MM.1S (cell line): Measurements from ENCODE around the gene MRPL16.
"Not testable (repeated sequence)": the region's sequence is repeated elsewhere in the genome, so short reads cannot be mapped to it uniquely, and the experiment has no call there.

Source experiments
- DNase-seq: peaks from one replicate; pipeline ENCODE4 v3.0.0-alpha.2; 2015
- H2AFZ ChIP-seq: fragments of 300-600 bp; sonication (generic); 2 replicates; pipeline ENCODE4 v1.6.0; 2016; ENCODE audit warnings: antibody characterized with exemption, low read length
- H3F3A ChIP-seq: fragments of 300-600 bp; sonication (generic); 2 replicates; pipeline ENCODE4 v1.6.1; 2016; ENCODE audit warnings: mild to moderate bottlenecking, antibody characterized with exemption, low read length, moderate library complexity, mixed read lengths; ENCODE audit not compliant: insufficient read depth
- H3K27ac ChIP-seq: fragments of 300-600 bp; sonication (generic); 2 replicates; pipeline ENCODE4 v1.5.1; 2016; ENCODE audit warnings: mild to moderate bottlenecking, low read length
- H3K27me3 ChIP-seq: fragments of 300-600 bp; sonication (generic); replicated peaks from 2 replicates; pipeline ENCODE4 v1.6.0; 2016; ENCODE audit warnings: low read length; ENCODE audit not compliant: insufficient read depth
- H3K36me3 ChIP-seq: fragments of 300-600 bp; sonication (generic); replicated peaks from 2 replicates; pipeline ENCODE4 v1.6.1; 2016; ENCODE audit warnings: mild to moderate bottlenecking, low read length, mixed read lengths; ENCODE audit not compliant: insufficient read depth
- H3K4me1 ChIP-seq: fragments of 300-600 bp; sonication (generic); 2 replicates; pipeline ENCODE4 v1.6.1; 2016; ENCODE audit warnings: low read length, mixed read lengths
- H3K4me2 ChIP-seq: fragments of 300-600 bp; sonication (generic); 2 replicates; pipeline ENCODE4 v1.6.0; 2016; ENCODE audit warnings: low read depth, low read length
- H3K4me3 ChIP-seq: fragments of 300-600 bp; sonication (generic); 2 replicates; pipeline ENCODE4 v1.5.1; 2016; ENCODE audit warnings: low read length, mixed read lengths
- H3K79me2 ChIP-seq: fragments of 300-600 bp; sonication (generic); 2 replicates; pipeline ENCODE4 v1.6.1; 2016; ENCODE audit warnings: mixed run types, low read length, mixed read lengths
- H3K9ac ChIP-seq: fragments of 300-600 bp; sonication (generic); 2 replicates; pipeline ENCODE4 v1.6.1; 2016; ENCODE audit warnings: low read length, mixed read lengths
- H3K9me2 ChIP-seq: fragments of 300-600 bp; sonication (generic); replicated peaks from 2 replicates; pipeline ENCODE4 v1.6.1; 2016; ENCODE audit warnings: mild to moderate bottlenecking, low read length, mixed read lengths; ENCODE audit not compliant: insufficient read depth
- H3K9me3 ChIP-seq: fragments of 300-600 bp; sonication (generic); replicated peaks from 2 replicates; pipeline ENCODE4 v1.6.1; 2016; ENCODE audit warnings: mild to moderate bottlenecking, low read length, mixed read lengths; ENCODE audit not compliant: insufficient read depth
- H4K20me1 ChIP-seq: fragments of 300-600 bp; sonication (generic); 2 replicates; pipeline ENCODE4 v1.6.1; 2016; ENCODE audit warnings: mild to moderate bottlenecking, low read length, moderate library complexity, mixed read lengths; ENCODE audit not compliant: insufficient read depth
- EZH2 ChIP-seq: fragments of 300-600 bp; sonication (generic); optimal IDR thresholded peaks from 2 replicates; pipeline ENCODE3; 2017; ENCODE audit warnings: low read depth, mild to moderate bottlenecking, antibody characterized with exemption, low read length, mixed read lengths
- EZH2phosphoT487 ChIP-seq: fragments of 300-600 bp; sonication (generic); IDR thresholded peaks from 2 replicates; pipeline ENCODE4 v1.6.1; 2018; ENCODE audit warnings: antibody characterized with exemption, low read length
- TF ChIP-seq, protein P1 (sequence below): fragments of 300-600 bp; sonication (generic); IDR thresholded peaks from 2 replicates; pipeline ENCODE4 v1.5.1; 2016; ENCODE audit warnings: antibody characterized with exemption, low read length, mixed read lengths

Gene MRPL16

DNA sequence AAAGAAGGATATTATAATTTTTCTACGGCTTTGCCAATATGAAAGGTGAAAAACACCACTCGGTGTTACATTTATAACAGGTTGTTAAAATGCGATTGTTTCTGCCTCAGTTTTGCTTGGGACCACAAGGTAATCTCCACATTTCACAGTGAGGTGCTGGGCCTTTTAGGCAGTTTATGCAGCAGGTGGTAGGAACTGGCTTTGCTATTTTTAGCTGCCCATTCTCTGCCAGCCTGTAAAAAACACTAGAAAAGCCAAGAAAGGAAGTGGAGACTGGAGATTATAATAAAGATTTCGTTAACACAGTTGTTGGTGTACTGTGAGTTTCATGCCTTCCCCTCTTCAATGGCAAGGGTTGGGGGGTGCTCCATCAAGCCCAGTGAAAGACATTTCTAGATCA lies 8.0 kb upstream of the MRPL16 start:
- Histone ChIP-seq H3K36me3 (no peaks in the 10 kb centered on the region), H3K27ac (peak overlapping the region; percentile 70), H3K9me2 (no peaks in the 10 kb centered on the region), H3K4me1 (peaks cover 36% of the 10 kb centered on the region), H2AFZ (peak overlapping the region; percentile 41), H3K27me3 (no peaks in the 10 kb centered on the region), H3K79me2 (no peaks in the 10 kb centered on the region), H3K9me3 (no peaks in the 10 kb centered on the region), H3F3A (peaks cover 17% of the 10 kb centered on the region), H4K20me1 (no peaks in the 10 kb centered on the region), H3K9ac (peak overlapping the region; percentile 7; the same call in 1 of the 2 replicates), H3K4me2 (peak overlapping the region; percentile 55), H3K4me3 (0 out of 2 replicates have a peak overlapping the region, but pooled peaks have one; percentile 1)
- peak; percentile 79 for DNase-seq
- TF ChIP-seq, protein P1, sequence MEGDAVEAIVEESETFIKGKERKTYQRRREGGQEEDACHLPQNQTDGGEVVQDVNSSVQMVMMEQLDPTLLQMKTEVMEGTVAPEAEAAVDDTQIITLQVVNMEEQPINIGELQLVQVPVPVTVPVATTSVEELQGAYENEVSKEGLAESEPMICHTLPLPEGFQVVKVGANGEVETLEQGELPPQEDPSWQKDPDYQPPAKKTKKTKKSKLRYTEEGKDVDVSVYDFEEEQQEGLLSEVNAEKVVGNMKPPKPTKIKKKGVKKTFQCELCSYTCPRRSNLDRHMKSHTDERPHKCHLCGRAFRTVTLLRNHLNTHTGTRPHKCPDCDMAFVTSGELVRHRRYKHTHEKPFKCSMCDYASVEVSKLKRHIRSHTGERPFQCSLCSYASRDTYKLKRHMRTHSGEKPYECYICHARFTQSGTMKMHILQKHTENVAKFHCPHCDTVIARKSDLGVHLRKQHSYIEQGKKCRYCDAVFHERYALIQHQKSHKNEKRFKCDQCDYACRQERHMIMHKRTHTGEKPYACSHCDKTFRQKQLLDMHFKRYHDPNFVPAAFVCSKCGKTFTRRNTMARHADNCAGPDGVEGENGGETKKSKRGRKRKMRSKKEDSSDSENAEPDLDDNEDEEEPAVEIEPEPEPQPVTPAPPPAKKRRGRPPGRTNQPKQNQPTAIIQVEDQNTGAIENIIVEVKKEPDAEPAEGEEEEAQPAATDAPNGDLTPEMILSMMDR = no peak
- TF ChIP-seq EZH2 = no peak
- TF ChIP-seq EZH2phosphoT487 = no peak

DNA sequence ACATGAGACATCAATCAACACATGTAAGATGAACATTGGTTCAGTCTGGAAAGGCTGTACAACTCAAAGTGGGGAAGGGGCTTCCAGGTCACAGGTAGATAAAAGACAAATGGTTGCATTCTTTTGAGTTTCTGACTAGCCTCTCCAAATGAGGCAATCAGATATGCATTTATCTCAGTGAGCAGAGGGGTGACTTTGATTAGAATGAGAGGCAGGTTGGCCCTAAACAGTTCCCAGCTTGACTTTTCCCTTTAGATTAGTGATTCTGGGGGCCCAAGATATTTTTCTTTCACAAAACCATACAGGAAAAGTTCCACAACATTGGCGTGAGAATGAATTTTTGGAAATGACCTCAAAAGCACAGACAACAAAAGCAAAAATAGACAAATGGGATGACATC lies 5.9 kb upstream of the MRPL16 start:
- H3K4me1 ChIP-seq = peaks cover 37% of the 10 kb centered on the region
- H3F3A ChIP-seq = peaks cover 24% of the 10 kb centered on the region
- not testable (repeated sequence) for H3K9ac ChIP-seq, H3K27me3 ChIP-seq, H3K4me3 ChIP-seq, H4K20me1 ChIP-seq, H3K79me2 ChIP-seq, H3K36me3 ChIP-seq, DNase-seq, H3K9me2 ChIP-seq, H2AFZ ChIP-seq, H3K27ac ChIP-seq, H3K9me3 ChIP-seq, H3K4me2 ChIP-seq

DNA sequence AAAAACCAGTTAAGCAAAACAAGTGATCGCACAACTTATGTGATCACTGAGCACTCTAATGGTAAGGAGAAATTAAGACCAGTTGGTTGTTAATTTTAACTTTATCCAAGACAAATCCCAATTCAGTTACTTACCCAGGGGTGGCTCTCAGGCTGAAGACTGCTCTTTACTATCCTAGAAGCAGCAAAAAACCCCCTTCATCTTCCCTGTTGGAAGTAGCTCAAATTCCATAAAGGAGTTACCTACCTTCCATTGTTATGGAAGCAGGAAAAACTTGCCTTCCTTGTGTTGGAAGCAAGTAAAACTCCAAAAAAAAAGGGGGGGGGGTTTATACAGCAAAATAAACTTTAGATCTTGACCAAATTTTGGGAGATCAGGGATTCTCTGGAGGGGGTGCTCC lies 5.2 kb upstream of the MRPL16 start:
- TF ChIP-seq, protein P1 = no peak
- TF ChIP-seq EZH2phosphoT487 (no peak), EZH2 (no peak)
- Histone ChIP-seq H3K27me3 (no peaks in the 10 kb centered on the region), H3K4me1 (peaks cover 42% of the 10 kb centered on the region), H3K79me2 (0 out of 2 replicates have a peak, but pooled peaks cover 4% of the 10 kb centered on the region), H3K9ac (no peak overlapping the region), H3K36me3 (no peaks in the 10 kb centered on the region), H3K4me3 (no peak overlapping the region), H3K27ac (no peak overlapping the region), H3F3A (peaks cover 27% of the 10 kb centered on the region), H3K9me3 (no peaks in the 10 kb centered on the region), H4K20me1 (no peaks in the 10 kb centered on the region), H2AFZ (no peak overlapping the region), H3K4me2 (no peak overlapping the region), H3K9me2 (no peaks in the 10 kb centered on the region)
- DNase-seq = no peak

DNA sequence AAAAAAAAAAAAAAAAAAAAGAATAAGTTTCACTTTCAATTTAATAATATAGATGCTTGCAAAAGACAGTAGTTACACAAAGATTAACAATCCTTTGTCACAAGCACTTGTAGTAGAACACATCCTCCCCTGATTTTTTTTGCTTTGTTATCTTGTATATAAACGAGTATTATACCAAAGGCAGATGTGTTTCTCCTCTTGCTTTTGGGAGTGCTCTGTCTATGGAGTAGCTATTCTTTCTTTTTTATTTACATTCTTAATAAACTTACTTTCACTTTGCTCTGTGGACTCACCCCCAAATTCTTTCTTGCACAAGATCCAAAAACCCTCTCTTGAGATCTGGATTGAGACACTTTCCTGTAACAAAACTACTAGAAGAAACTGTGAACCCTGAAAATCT lies 3.4 kb upstream of the MRPL16 start:
- Histone ChIP-seq H3K4me3 (peak overlapping the region; percentile 46), H3K9ac (peak overlapping the region; percentile 43; the same call in 1 of the 2 replicates), H3K9me2 (no peaks in the 10 kb centered on the region), H3K36me3 (no peaks in the 10 kb centered on the region), H3K27ac (peak overlapping the region; percentile 36; the same call in 1 of the 2 replicates), H3F3A (peaks cover 32% of the 10 kb centered on the region), H3K9me3 (no peaks in the 10 kb centered on the region), H3K27me3 (no peaks in the 10 kb centered on the region), H3K4me2 (peak overlapping the region; percentile 80), H3K4me1 (peaks cover 42% of the 10 kb centered on the region), H2AFZ (peak overlapping the region; percentile 69), H4K20me1 (no peaks in the 10 kb centered on the region), H3K79me2 (peaks cover 18% of the 10 kb centered on the region)
- TF ChIP-seq EZH2 = no peak
- TF ChIP-seq, protein P1 = no peak
- TF ChIP-seq EZH2phosphoT487 = no peak
- peak; percentile 42 for DNase-seq
